Measurements from ENCODE around the gene ARL16. TPM values are rescaled to one million over a fixed set of nuclear protein-coding genes. Genes with fewer than 3 reads are reported as not detected.

The ARL16 gene
- total RNA-seq, 1 experiment from 2014 or later = 41.7 TPM

DNA sequence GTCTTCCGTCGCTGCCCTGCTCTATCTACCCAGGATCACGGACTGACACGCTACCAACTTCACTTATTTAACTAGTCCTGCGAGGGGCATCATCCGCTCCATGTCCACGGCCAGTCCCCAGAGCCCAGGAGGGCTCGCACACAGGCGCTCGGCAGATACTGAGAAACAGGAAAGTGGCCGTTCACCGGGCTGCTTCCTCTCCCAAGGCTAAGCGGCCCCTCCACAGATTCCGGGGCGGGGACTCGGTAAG, 17.6 kb downstream of the ARL16 start:
- TF ChIP-seq EZH2 (IDR thresholded peaks at IDR 0.05; ENCODE audit: low read depth) = no peak
- TF ChIP-seq, protein P1, sequence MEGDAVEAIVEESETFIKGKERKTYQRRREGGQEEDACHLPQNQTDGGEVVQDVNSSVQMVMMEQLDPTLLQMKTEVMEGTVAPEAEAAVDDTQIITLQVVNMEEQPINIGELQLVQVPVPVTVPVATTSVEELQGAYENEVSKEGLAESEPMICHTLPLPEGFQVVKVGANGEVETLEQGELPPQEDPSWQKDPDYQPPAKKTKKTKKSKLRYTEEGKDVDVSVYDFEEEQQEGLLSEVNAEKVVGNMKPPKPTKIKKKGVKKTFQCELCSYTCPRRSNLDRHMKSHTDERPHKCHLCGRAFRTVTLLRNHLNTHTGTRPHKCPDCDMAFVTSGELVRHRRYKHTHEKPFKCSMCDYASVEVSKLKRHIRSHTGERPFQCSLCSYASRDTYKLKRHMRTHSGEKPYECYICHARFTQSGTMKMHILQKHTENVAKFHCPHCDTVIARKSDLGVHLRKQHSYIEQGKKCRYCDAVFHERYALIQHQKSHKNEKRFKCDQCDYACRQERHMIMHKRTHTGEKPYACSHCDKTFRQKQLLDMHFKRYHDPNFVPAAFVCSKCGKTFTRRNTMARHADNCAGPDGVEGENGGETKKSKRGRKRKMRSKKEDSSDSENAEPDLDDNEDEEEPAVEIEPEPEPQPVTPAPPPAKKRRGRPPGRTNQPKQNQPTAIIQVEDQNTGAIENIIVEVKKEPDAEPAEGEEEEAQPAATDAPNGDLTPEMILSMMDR (conservative IDR thresholded peaks at IDR 0.05) = no peak
- CTCF ChIA-PET = no interaction called here
- Histone ChIP-seq H3K27me3 (ENCODE audit: insufficient read depth, low read depth) (no peaks in the 10 kb centered on the region), H3F3A (ENCODE audit: insufficient read depth, low read depth) (peaks cover 10% of the 10 kb centered on the region; the same call in 1 of the 2 replicates), H4K20me1 (ENCODE audit: insufficient read depth) (no peaks in the 10 kb centered on the region), H3K36me3 (ENCODE audit: low read depth) (no peaks in the 10 kb centered on the region), H3K4me3 (peak overlapping the region; percentile 86), H3K4me1 (replicated peaks; ENCODE audit: insufficient read depth) (peaks cover 10% of the 10 kb centered on the region), H3K9me3 (ENCODE audit: insufficient read depth, low read depth) (no peaks in the 10 kb centered on the region), H3K27ac (peak overlapping the region; percentile 16; the same call in 1 of the 2 replicates), H3K9me2 (ENCODE audit: insufficient read depth) (no peaks in the 10 kb centered on the region), H3K79me2 (ENCODE audit: low read depth) (peaks cover 42% of the 10 kb centered on the region), H3K4me2 (peak overlapping the region; percentile 75), H2AFZ (peak overlapping the region; percentile 83)
- no peak for DNase-seq
- BruUV-seq (replicated peaks) = TSS peak; percentile 50
- POLR2A ChIA-PET (ENCODE audit: unreplicated experiment) = no interaction called here
- intact Hi-C loops (cut with micrococcal nuclease; ENCODE audit: unreplicated experiment) = loop anchor here (1.0 kb wide), 1 partner anchor 29 kb away; the partner anchor contains the start of genes NPLOC4 and TSPAN10

DNA sequence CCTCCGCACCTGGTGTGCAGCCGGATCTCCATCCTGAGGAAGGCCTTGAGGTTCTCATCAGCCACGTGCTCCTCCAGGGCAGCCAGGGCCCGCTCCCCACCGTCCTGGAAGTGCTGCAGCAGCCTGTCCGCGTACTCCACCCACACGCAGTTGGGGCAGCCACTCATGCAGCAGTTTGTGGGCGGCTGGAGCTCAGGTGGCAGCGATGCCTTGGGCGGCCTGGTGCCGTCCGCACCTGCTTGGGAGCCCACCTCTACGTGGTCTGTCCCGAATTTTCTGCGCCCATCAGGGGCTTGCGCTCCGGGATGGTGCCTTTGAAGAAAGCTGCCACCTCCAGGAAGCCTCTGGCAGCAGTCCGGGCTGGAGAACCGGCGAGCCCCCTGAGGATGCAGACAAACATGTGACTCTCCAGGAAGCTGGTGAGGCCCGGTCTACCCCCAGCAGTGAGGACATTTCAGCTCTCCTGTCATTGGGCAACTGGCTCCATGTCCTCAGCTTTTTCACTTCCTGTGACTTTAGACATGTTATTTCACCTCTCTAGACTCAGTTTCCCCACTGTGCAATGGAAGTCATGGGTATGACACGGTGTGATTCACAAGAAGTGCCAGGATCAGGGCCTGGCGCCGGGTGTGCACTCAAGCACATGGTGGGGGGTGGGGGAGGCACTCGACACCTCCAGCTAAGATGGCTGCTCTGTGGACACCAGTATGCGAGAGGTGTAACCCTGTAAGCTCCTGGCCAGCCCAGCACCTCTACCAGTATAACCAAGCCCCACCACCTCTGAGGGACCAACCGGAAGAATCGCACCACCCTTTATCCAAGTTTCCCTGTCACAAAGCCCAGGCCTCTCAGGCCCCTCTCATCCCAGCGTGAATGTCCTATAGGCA, 18.1 kb downstream of the ARL16 start:
- Histone ChIP-seq H3K27me3 (ENCODE audit: insufficient read depth, low read depth) (no peaks in the 10 kb centered on the region), H3K4me2 (peak overlapping the region; percentile 75), H3K4me1 (replicated peaks; ENCODE audit: insufficient read depth) (peaks cover 13% of the 10 kb centered on the region), H3K9me3 (ENCODE audit: insufficient read depth, low read depth) (no peaks in the 10 kb centered on the region), H4K20me1 (ENCODE audit: insufficient read depth) (no peaks in the 10 kb centered on the region), H3K27ac (peak overlapping the region; percentile 16; the same call in 1 of the 2 replicates), H3K9me2 (ENCODE audit: insufficient read depth) (no peaks in the 10 kb centered on the region), H3F3A (ENCODE audit: insufficient read depth, low read depth) (peaks cover 13% of the 10 kb centered on the region; the same call in 1 of the 2 replicates), H3K79me2 (ENCODE audit: low read depth) (peaks cover 42% of the 10 kb centered on the region), H3K36me3 (ENCODE audit: low read depth) (no peaks in the 10 kb centered on the region), H2AFZ (peak overlapping the region; percentile 83), H3K4me3 (peak overlapping the region; percentile 86)
- intact Hi-C loops (cut with micrococcal nuclease; ENCODE audit: unreplicated experiment) = loop anchor here (1.0 kb wide), 1 partner anchor 28 kb away; the partner anchor contains the start of genes NPLOC4 and TSPAN10
- POLR2A ChIA-PET (ENCODE audit: unreplicated experiment) = no interaction called here
- peak in 1 of 2 experiments; percentile 16 for DNase-seq
- CTCF ChIA-PET = no interaction called here
- BruUV-seq (replicated peaks) = no TSS peak
- no peak for TF ChIP-seq EZH2 (IDR thresholded peaks at IDR 0.05; ENCODE audit: low read depth)
- TF ChIP-seq, protein P1 (conservative IDR thresholded peaks at IDR 0.05) = no peak

DNA sequence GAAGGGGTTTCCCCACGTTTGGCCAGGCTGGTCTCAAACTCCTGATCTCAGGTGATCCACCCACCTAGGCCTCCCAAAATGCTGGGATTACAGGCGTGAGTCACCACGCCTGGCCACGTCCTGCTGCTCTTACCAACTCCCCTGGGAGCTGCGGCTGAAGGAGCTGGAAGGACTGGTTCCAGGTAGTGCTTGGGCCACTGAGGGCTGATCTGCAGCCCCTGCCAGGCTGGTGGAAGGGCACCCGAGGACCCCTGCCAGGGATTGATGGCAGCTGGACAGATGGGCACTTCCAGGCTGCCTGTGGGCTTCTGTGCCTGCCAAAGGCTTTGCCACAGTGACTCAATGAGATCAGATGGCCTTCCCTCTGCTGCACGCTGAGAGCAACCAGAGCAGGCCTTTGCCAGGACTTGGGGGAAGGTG, 19.5 kb downstream of the ARL16 start:
- Histone ChIP-seq H3F3A (ENCODE audit: insufficient read depth, low read depth) (peaks cover 26% of the 10 kb centered on the region), H3K27me3 (ENCODE audit: insufficient read depth, low read depth) (no peaks in the 10 kb centered on the region), H2AFZ (no peak overlapping the region), H3K4me1 (replicated peaks; ENCODE audit: insufficient read depth) (peaks cover 27% of the 10 kb centered on the region), H3K27ac (no peak overlapping the region), H3K79me2 (ENCODE audit: low read depth) (peaks cover 37% of the 10 kb centered on the region), H3K4me3 (no peak overlapping the region), H4K20me1 (ENCODE audit: insufficient read depth) (no peaks in the 10 kb centered on the region), H3K9me3 (ENCODE audit: insufficient read depth, low read depth) (no peaks in the 10 kb centered on the region), H3K36me3 (ENCODE audit: low read depth) (no peaks in the 10 kb centered on the region), H3K4me2 (no peak overlapping the region), H3K9me2 (ENCODE audit: insufficient read depth) (no peaks in the 10 kb centered on the region)
- intact Hi-C loops (cut with micrococcal nuclease; ENCODE audit: unreplicated experiment) = no loop called here
- POLR2A ChIA-PET (ENCODE audit: unreplicated experiment) = interaction anchor here (0.7 kb wide), 1 partner anchor 169 kb away, joined by 6 read pairs; the partner anchor contains the start of gene MCRIP1
- DNase-seq = no peak
- CTCF ChIA-PET = no interaction called here
- no peak for TF ChIP-seq EZH2 (IDR thresholded peaks at IDR 0.05; ENCODE audit: low read depth)
- TF ChIP-seq, protein P1 (conservative IDR thresholded peaks at IDR 0.05) = no peak
- no TSS peak for BruUV-seq (replicated peaks)
